GM21528 (cell line): ENCODE results near the gene MYG1.

Experiments
- ATAC-seq: cut with Tn5 transposase; IDR thresholded peaks from one replicate; pipeline ENCODE4 v1.9.1; 2021; ENCODE audit warnings: mild to moderate bottlenecking, moderate library complexity; ENCODE audit not compliant: unreplicated experiment, low FRiP score

Gene MYG1

GRCh38 chr12:53299454-53300180 lies at the start of gene MYG1:
Gene MYG1, plus strand, starts transcription at chr12:53299695. Its CDS starts 43 bp downstream, at chr12:53299738.
- ATAC-seq = peak; percentile 68

- ATAC-seq = peak; percentile 66
These were observed 47.8 kb upstream of the MYG1 start for GRCh38 chr12:53251477-53252348.

- no peak for ATAC-seq
These were observed 47.1 kb upstream of the MYG1 start for GRCh38 chr12:53252349-53252916.

GRCh38 chr12:53253298-53253697 lies 46.2 kb upstream of the MYG1 start:
- ATAC-seq = no peak

DNA sequence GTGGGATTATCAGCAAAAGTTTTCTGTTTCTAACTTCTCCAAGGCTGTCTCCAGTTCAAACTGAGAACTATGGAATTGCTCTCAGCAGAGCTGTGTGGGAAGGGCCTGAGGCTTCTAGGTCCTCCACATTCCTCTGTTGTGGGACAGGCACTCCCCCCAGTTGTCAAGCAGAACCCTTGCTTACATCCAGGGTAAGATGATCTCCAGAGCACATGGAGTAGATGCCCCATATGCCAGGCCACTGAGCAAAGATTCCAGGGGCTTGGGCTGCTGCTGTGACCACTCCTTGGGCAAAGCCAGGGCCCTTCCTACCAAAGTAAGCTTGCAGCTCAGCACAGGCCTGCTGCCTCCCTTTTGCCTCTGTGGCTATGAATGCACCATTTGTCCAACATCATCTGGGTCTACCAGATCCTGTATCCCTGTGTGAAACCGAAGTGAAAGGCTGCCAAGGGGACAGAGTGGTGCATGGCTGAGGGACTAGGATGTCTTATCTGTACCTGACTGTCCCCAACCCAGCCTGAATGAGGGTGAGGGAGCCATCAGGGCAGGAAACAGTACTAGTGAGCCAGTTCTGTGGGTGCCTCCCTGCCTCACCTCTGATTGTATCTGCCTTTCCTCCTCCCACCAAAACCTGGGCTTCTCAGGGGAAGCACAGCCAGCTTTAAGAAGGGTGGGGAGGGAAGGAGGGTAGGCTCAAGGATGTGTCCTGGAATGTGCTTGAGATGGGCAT lies 44.5 kb upstream of the MYG1 start:
- no peak for ATAC-seq

DNA sequence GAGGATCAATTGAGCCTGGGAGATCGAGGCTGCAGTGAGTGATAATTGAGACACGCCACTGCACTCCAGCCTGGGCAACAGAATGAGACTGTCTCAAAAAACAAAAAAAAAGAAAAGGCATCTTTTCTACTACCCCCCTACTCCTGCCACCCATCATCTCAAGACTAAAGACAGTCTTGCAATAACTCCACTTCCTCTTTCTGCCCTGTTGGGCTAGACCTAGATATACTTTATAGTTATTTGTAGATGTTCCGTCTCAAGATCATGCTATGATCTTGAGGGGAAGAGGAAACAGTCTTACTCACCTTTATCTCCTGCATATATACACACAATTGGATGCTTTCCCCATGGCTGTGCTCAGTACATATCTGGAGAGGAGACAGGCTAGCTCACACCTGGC lies 43.5 kb upstream of the MYG1 start:
- no peak for ATAC-seq

GRCh38 chr12:53258541-53259539 lies 40.7 kb upstream of the MYG1 start:
- no peak for ATAC-seq

DNA sequence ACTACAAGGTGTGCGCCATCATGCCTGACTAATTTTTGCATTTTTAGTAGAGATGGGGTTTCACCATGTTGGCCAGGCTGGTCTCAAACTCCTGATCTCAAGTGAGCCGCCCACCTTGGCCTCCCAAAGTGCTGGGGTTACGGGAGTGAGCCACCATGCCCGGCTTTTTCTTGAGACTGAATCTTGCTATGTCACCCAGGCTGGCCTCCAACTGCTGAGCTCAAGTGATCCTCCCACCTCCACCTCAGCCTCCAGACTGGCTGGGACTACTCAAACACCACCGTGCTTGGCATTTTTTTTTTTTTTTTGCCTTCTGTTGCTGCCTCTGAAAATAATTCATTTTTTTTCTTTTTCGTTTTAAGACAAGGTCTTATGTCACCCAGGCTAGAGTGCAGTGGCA lies 39.6 kb upstream of the MYG1 start:
- no peak for ATAC-seq

DNA sequence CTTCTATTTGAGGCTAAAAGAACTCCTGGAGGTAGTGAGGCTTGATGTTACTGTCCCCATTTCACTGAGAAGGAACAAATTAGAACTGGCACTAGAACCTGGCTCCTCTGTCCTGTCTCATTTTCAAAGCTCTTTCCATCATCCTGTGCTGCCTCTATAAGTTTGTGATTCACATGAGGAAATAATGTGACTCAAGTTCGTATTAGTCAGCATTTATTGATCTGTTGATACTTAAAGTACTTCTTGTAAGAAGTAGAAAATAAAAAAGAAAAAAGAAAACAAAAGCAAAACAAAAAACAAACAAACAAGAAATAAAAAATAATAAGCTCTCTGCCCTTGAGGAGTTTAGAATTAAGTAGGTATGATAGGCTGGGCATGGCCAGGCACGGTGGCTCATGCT lies 33.7 kb upstream of the MYG1 start:
- ATAC-seq = no peak

DNA sequence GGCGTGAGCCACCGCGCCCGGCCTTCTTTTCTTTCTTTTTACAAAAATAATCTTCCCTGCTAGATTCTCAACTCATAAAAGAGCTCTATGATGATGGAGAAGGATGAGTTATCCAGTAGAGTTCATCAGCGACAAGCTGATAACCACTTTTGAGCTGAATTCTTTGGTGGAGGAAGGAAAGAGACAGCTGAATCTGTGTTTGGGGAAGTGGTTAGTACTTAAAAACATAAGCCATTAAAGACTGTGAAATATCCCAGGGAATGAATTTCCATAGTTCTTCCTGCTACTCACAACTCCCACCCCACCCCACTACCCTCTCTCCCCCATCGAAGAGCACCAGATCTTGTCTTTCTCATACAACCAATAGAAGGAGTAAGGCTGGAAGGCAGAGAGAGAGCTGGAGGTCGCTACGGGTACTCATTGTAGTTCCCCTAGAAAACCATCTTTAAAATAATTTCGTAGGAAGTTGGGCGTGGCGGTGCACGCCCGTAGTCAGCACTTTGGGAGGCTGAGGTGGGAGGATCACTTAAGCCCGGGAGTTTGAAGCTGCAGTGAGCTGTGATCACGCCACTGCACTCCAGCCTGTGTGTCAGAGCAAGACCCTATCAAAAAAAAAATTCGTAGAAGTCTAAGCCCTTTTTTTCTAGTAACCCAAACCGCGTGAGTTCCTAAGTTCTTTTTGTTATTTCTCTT lies 32.0 kb upstream of the MYG1 start:
- peak; percentile 33 for ATAC-seq

DNA sequence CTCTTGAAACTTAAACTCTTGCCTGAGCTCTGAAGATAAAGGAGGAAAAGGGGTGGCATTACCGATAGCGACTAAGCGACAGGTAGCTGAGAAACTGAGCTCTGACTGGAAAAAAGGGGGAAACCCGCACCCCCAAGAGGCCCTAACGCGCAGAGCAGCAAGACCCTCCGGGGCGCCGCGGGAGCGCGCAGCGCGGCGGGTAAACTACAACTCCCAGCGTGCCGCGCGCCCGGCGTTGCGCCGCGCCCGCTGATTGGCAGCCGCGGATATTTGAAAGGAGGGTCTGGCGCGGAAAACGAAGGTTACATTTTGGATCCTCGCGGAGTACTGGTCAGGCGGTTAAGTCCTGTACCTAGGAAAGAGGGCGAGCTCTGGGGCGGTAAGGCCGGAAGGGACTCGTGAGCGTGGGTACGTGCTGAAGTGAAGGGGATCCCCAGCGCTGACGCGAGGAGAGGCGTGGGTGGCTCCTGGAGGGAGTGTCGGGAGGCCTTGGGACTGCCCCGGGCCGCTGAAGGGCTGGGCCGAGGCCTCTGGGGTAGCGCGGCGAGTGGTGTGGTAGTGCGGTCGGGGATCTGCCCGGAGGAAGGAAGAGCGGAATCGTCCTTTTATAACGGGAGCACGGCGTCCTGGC lies 31.4 kb upstream of the MYG1 start, which contains the start of gene ESPL1:
Gene ESPL1, plus strand, starts transcription at position 301 of the 631 bp plus-strand sequence. CDS start 468 bp downstream, outside the sequence.
- ATAC-seq = peak; percentile 76

DNA sequence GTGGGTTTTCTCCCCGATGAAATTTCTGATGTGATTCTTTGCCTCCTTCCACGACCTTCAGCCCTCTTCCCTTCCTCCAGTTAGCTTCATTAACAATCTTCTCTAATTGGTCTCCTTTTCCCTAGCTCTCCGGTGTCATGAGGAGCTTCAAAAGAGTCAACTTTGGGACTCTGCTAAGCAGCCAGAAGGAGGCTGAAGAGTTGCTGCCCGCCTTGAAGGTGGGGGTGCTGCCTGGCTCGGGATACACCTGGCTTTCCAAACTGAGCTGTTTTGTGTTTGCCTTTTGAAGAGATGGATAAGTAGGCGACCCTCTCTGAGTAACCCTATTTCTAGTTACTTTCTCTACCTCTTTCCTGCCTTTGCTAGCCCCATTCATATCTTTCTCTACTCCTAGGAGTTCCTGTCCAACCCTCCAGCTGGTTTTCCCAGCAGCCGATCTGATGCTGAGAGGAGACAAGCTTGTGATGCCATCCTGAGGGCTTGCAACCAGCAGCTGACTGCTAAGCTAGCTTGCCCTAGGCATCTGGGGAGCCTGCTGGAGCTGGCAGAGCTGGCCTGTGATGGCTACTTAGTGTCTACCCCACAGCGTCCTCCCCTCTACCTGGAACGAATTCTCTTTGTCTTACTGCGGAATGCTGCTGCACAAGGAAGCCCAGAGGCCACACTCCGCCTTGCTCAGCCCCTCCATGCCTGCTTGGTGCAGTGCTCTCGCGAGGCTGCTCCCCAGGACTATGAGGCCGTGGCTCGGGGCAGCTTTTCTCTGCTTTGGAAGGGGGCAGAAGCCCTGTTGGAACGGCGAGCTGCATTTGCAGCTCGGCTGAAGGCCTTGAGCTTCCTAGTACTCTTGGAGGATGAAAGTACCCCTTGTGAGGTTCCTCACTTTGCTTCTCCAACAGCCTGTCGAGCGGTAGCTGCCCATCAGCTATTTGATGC lies 30.6 kb upstream of the MYG1 start:
- no peak for ATAC-seq

GRCh38 chr12:53274445-53274844 lies 25.1 kb upstream of the MYG1 start:
- ATAC-seq = no peak

GRCh38 chr12:53276511-53276910 lies 23.0 kb upstream of the MYG1 start:
- ATAC-seq = no peak

- no peak for ATAC-seq
These were observed 21.5 kb upstream of the MYG1 start for GRCh38 chr12:53277981-53278380.

DNA sequence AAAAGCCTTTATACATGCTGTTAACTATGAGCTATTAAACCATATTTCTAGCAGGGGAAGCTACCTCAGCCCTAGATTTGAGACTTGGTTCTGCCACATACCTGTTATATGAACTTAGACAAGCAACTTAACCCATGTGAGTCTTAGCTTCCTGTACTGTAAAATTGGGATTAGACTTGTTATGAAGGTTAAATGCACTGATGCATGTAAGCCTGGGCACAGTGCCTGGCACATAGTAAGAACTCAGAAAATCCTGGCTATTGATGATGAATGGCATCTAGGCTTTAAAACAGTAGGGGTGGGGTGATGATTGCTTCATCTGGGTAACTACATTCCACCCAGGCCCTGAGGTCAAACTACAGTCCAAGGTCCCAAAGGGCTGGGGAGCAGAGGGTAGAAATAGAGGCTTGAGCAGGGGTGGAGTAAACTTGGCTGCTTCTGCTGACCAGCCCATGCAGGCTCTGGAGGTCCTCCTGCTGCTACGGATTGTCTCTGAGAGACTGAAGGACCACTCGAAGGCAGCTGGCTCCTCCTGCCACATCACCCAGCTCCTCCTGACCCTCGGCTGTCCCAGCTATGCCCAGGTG lies 20.1 kb upstream of the MYG1 start:
- no peak for ATAC-seq
